K562 (cell line): Measurements from ENCODE around the gene HPS1. TPM values are rescaled to one million over a fixed set of nuclear protein-coding genes. Genes with fewer than 3 reads are reported as not detected.

Source experiments
- ATAC-seq: fragments of 200-7000 bp; cut with Tn5 transposase; 3 replicates; pipeline ENCODE4 v1.9.1; 2020; ENCODE audit warnings: moderate library complexity
- BruUV-seq: library from RNA; stranded (reverse); fragments of 400-500 nt; replicated peaks from 2 replicates; lab custom pipeline; 2021; lab: Mats Ljungman, UMichigan
- CTCF ChIA-PET: fragments of 300-600 bp; formaldehyde crosslinking; extraction: SDS; loops from one replicate; lab custom pipeline; 2021; ENCODE audit warnings: low intra/inter-chr PET ratio; lab: Yijun Ruan, JAX
- POLR2A ChIA-PET: fragments of 300-600, 350-650 bp; sonication (Branson Sonifier 250); formaldehyde crosslinking; extraction: SDS; loops from one replicate; lab custom pipeline; 2021; ENCODE audit warnings: antibody characterized with exemption, inconsistent platforms; lab: Yijun Ruan, JAX
- DNase-seq, 4 experiments: peaks; one replicate each; pipeline versions ENCODE4 v3.0.0 to v3.0.0-alpha.2; 2011 to 2018; ENCODE audit warnings: low spot score in 3 of 4, mixed read lengths in 3 of 4; ENCODE audit errors: extremely low read depth in 1 of 4
- FAIRE-seq: peaks from 2 replicates; lab custom pipeline; 2011; peaks lifted over from hg19 to GRCh38; lab: Jason Lieb, UNC
- H2AFZ ChIP-seq: 2 replicates; pipeline ENCODE4 v1.6.0; 2011; ENCODE audit warnings: low read depth, low read length, control low read depth, inconsistent platforms
- H3K27ac ChIP-seq: fragments of 200-600 bp; 3 replicates; pipeline ENCODE4 v1.8.0; 2011; ENCODE audit warnings: low read depth, mild to moderate bottlenecking, control low read depth, inconsistent platforms, low read length, moderate library complexity, mixed read lengths; ENCODE audit errors: extremely low read depth
- H3K27me3 ChIP-seq, 2 experiments: fragments of 300-600 bp in 1 of 2; 2 replicates in 1 of 2; 3 replicates in 1 of 2; pipeline versions ENCODE4 v1.6.0 to v1.8.0; 2011; ENCODE audit warnings: inconsistent platforms in 2 of 2, low read length in 2 of 2, mild to moderate bottlenecking in 1 of 2, mixed read lengths in 1 of 2, moderate library complexity in 1 of 2; ENCODE audit not compliant: control insufficient read depth in 2 of 2, insufficient read depth in 2 of 2
- H3K36me3 ChIP-seq: fragments of 300-600 bp; 3 replicates; pipeline ENCODE4 v1.8.0; 2011; ENCODE audit warnings: mild to moderate bottlenecking, low read length, inconsistent platforms; ENCODE audit not compliant: control insufficient read depth, insufficient read depth
- H3K4me1 ChIP-seq, 2 experiments: fragments of 200-600 bp in 1 of 2; replicated peaks in 1 of 2; 2 replicates in 1 of 2; 3 replicates in 1 of 2; pipeline versions ENCODE4 v1.5.1 to v1.8.0; 2011; ENCODE audit warnings: inconsistent platforms in 2 of 2, low read length in 2 of 2, mild to moderate bottlenecking in 1 of 2, mixed read lengths in 1 of 2, moderate library complexity in 1 of 2; ENCODE audit not compliant: control insufficient read depth in 2 of 2, insufficient read depth in 2 of 2
- H3K4me2 ChIP-seq: 2 replicates; pipeline ENCODE4 v1.6.1; 2011; ENCODE audit warnings: low read length, control low read depth, inconsistent platforms, mixed read lengths; ENCODE audit not compliant: insufficient read depth
- H3K4me3 ChIP-seq: fragments of 200-600 bp; sonication (generic), shearing (Covaris generic); 2 replicates; pipeline ENCODE4 v1.5.1; 2016; ENCODE audit warnings: control low read depth, inconsistent platforms
- H3K79me2 ChIP-seq: fragments of 200-600 bp; 3 replicates; pipeline ENCODE4 v1.8.0; 2011; ENCODE audit warnings: low read length, inconsistent platforms; ENCODE audit not compliant: control insufficient read depth, insufficient read depth
- H3K9ac ChIP-seq, 2 experiments: 2 replicates each; pipeline versions ENCODE4 v1.6.0 to v1.6.1; 2011; ENCODE audit warnings: low read depth in 2 of 2, low read length in 2 of 2, control low read depth in 1 of 2, inconsistent platforms in 1 of 2, mild to moderate bottlenecking in 1 of 2, mixed read lengths in 1 of 2; ENCODE audit not compliant: insufficient read depth in 1 of 2
- H3K9me1 ChIP-seq: one replicate; pipeline ENCODE4 v1.6.0; 2011; ENCODE audit warnings: inconsistent platforms, mild to moderate bottlenecking, low read length, moderate library complexity; ENCODE audit not compliant: control insufficient read depth, insufficient read depth
- H3K9me3 ChIP-seq: replicated peaks from 2 replicates; pipeline ENCODE4 v1.5.1; 2011; ENCODE audit warnings: low read depth, low read length, inconsistent platforms; ENCODE audit not compliant: control insufficient read depth, insufficient read depth
- H4K20me1 ChIP-seq: replicated peaks from 2 replicates; pipeline ENCODE4 v1.6.1; 2011; ENCODE audit warnings: low read length, inconsistent platforms, mixed read lengths; ENCODE audit not compliant: control insufficient read depth, insufficient read depth
- AFF1 ChIP-seq, 2 experiments: fragments of 450-650 bp; IDR thresholded peaks; 2 replicates each; pipeline ENCODE4 v1.6.1; 2018; ENCODE audit warnings: mild to moderate bottlenecking in 2 of 2, low read depth in 1 of 2; ENCODE audit not compliant: partially characterized antibody in 2 of 2
- BRD9 ChIP-seq: fragments of 450-650 bp; IDR thresholded peaks from 2 replicates; pipeline ENCODE4 v1.6.1; 2018; ENCODE audit warnings: low read depth; ENCODE audit not compliant: partially characterized antibody
- HDAC6 ChIP-seq: IDR thresholded peaks from 2 replicates; pipeline ENCODE4 v1.6.1; 2012; ENCODE audit warnings: low read depth, mild to moderate bottlenecking, control low read depth, inconsistent platforms, low read length, moderate library complexity
- ILF3 ChIP-seq: fragments of 450-650 bp; IDR thresholded peaks from 2 replicates; pipeline ENCODE4 v1.6.1; 2018; ENCODE audit warnings: antibody characterized with exemption, mild to moderate bottlenecking, moderate library complexity, borderline replicate concordance
- KAT2B ChIP-seq: IDR thresholded peaks from one replicate; pipeline ENCODE4 v1.6.1; 2012; ENCODE audit warnings: low read depth, mild to moderate bottlenecking, control low read depth, inconsistent platforms, low read length, moderate library complexity
- LEF1 ChIP-seq: fragments of 450-650 bp; IDR thresholded peaks from 2 replicates; pipeline ENCODE4 v1.6.1; 2016; ENCODE audit warnings: mild to moderate bottlenecking
- MCM5 ChIP-seq: fragments of 450-650 bp; IDR thresholded peaks from 2 replicates; pipeline ENCODE4 v1.6.1; 2016; ENCODE audit warnings: low read depth
- RBM25 ChIP-seq: fragments of 200-400 bp; formaldehyde crosslinking; IDR thresholded peaks from 2 replicates; pipeline ENCODE4 v1.6.1; 2018; ENCODE audit warnings: low read length, low read depth, moderate library complexity; ENCODE audit not compliant: severe bottlenecking
- SMAD3 ChIP-seq: fragments of 450-650 bp; formaldehyde crosslinking; conservative IDR thresholded peaks from 2 replicates; pipeline ENCODE4 v1.4.0; 2020; ENCODE audit warnings: mild to moderate bottlenecking
- SP1 ChIP-seq: sonication (generic); formaldehyde crosslinking; IDR thresholded peaks from 2 replicates; pipeline ENCODE4 v1.8.1; 2022; ENCODE audit warnings: mild to moderate bottlenecking, missing genetic modification reagents
- U2AF2 ChIP-seq: fragments of 200-400 bp; formaldehyde crosslinking; optimal IDR thresholded peaks from 2 replicates; pipeline ENCODE3; 2017; ENCODE audit warnings: low read depth, mild to moderate bottlenecking, low read length
- XRCC3 ChIP-seq: fragments of 450-650 bp; IDR thresholded peaks from 2 replicates; pipeline ENCODE4 v1.6.1; 2017; ENCODE audit warnings: mild to moderate bottlenecking, moderate library complexity
- ZBTB49 ChIP-seq: sonication (generic); formaldehyde crosslinking; IDR thresholded peaks from 2 replicates; pipeline ENCODE4 v1.8.0; 2022; ENCODE audit warnings: missing genetic modification reagents, mild to moderate bottlenecking, borderline replicate concordance
- ZFP36 ChIP-seq: fragments of 150-350 bp; IDR thresholded peaks from 2 replicates; pipeline ENCODE4 v1.6.1; 2018; ENCODE audit warnings: low read length, low read depth; ENCODE audit not compliant: partially characterized antibody
- ZKSCAN3 ChIP-seq: fragments of 250-450 bp; sonication (Bioruptor Pico); IDR thresholded peaks from 2 replicates; pipeline ENCODE4 v1.4.0; 2020
- ZNF436 ChIP-seq: fragments of 250-450, 450-650 bp; sonication (Bioruptor Pico); formaldehyde crosslinking; IDR thresholded peaks from 2 replicates; pipeline ENCODE4 v1.7.0; 2020; ENCODE audit warnings: mild to moderate bottlenecking
- WGBS: fragments of 100-300 bp; shearing (Covaris generic); methylation state at CpG from one replicate; pipeline ENCODE4 v1.1.6; 2016; ENCODE audit warnings: low coverage, mixed read lengths; ENCODE audit not compliant: insufficient coverage; ENCODE audit errors: missing lambda C conversion rate; 5-methylcytosine and 5-hydroxymethylcytosine counted together
- in situ Hi-C: fragments of 300-500 bp; cut with MboI; formaldehyde crosslinking; loops from 4 replicates; pipeline ENCODE4 v1.15.0; 2018; ENCODE audit warnings: inconsistent platforms, mixed read lengths
- intact Hi-C: fragments of 100-400 bp; cut with micrococcal nuclease; formaldehyde crosslinking; loops from 2 replicates; pipeline ENCODE4 v1.14.2; 2022
- polyA plus RNA-seq, 8 experiments: library from polyadenylated mRNA; depleted of rRNA in 4 of 8; stranded (reverse) in 5 of 8; unstranded in 3 of 8; fragments of >200 nt; fragmentation: Nextera tagmentation in 2 of 8; fragmentation: Illumina TruSeq in 1 of 8; extraction: Ambion mirVana in 2 of 8; extraction: Trizol in 1 of 8; gene quantifications; 2 replicates each; pipeline versions ENCODE4 v1.2.1 to v1.2.3, GENCODE V29; 2011 to 2014; ENCODE audit warnings: inconsistent platforms in 1 of 8, missing spikeins in 1 of 8
- total RNA-seq, 7 experiments: library from RNA; depleted of rRNA in 6 of 7; stranded (reverse); fragments of >200 nt in 6 of 7; fragmentation: Illumina TruSeq in 2 of 7; extraction: Trizol in 2 of 7; gene quantifications; 2 replicates each; pipeline versions ENCODE4 v1.2.1 to v1.2.3, GENCODE V29; 2011 to 2021; ENCODE audit warnings: low replicate concordance in 1 of 7

HPS1 gene
- total and polyA plus RNA-seq, 9 of the 15 experiments (the other 6 are each of a cell fraction or from before 2014, with no cell fraction given): 18.1 to 43.6 (median 26.3) TPM

- Histone ChIP-seq H3K36me3 (no peaks in the 10 kb centered on the region), H3K9ac (no peak overlapping the region), H3K9me1 (no peaks in the 10 kb centered on the region), H3K4me2 (no peak overlapping the region), H3K4me1 (peaks cover 0 to 6% of the 10 kb centered on the region in 2 experiments; a peak in 2 of 5 replicates), H3K79me2 (no peaks in the 10 kb centered on the region), H4K20me1 (peaks cover 7% of the 10 kb centered on the region; the same call in 1 of the 2 replicates), H2AFZ (no peak overlapping the region), H3K27me3 (peaks cover 6 to 70% of the 10 kb centered on the region in 2 experiments; a peak in 4 of 5 replicates), H3K4me3 (no peak overlapping the region), H3K27ac (no peak overlapping the region), H3K9me3 (no peaks in the 10 kb centered on the region)
- no peak for ATAC-seq
- ChIA-PET POLR2A (interaction anchor here (0.6 to 0.9 kb wide), 3 partner anchors 17 to 1360 kb away, joined by 3 read pairs; no protein-coding TSS in a partner anchor), CTCF (no interaction called here)
- DNase-seq: no peak
- no TSS peak for BruUV-seq
- in situ Hi-C loops: no loop called here
- 8% methylated on average over 7 of the region's 7 CpGs for WGBS
- intact Hi-C loops: no loop called here
- no peak for FAIRE-seq
- peak; percentile 80 for TF ChIP-seq ZNF436 (CRISPR knock-in tag)
- TF ChIP-seq BRD9: no peak
- no peak for TF ChIP-seq LEF1
- no peak for TF ChIP-seq ZBTB49 (CRISPR knock-in tag)
- no peak for TF ChIP-seq U2AF2
- no peak for TF ChIP-seq XRCC3
- peak; percentile 21 for TF ChIP-seq RBM25
- no peak for TF ChIP-seq ZKSCAN3 (CRISPR knock-in tag)
- TF ChIP-seq HDAC6: no peak
- no peak for TF ChIP-seq SP1 (CRISPR knock-in tag)
- TF ChIP-seq KAT2B: no peak
- no peak for TF ChIP-seq AFF1 (IDR thresholded peaks at IDR 0.05; ENCODE audit: low read depth in 1 of 2, partially characterized antibody in 2 of 2)
- TF ChIP-seq MCM5: no peak
- no peak for TF ChIP-seq SMAD3 (CRISPR knock-in tag)
- peak; percentile 90 for TF ChIP-seq ZFP36
- TF ChIP-seq ILF3: no peak
Measured at GRCh38 chr10:98391065-98391464, 55.7 kb downstream of the HPS1 start.
